Smooth muscle cell of the coronary artery (primary cell): ENCODE measurements around the gene FOXP2. TPM values are rescaled to one million over a fixed set of nuclear protein-coding genes. Genes with fewer than 3 reads are reported as not detected.

Experiments
- total RNA-seq: library from RNA; depleted of rRNA; stranded (reverse); fragments of >200 nt; gene quantifications from 2 replicates; pipeline ENCODE4 v1.2.3, GENCODE V29; 2014; ENCODE audit warnings: low replicate concordance

Gene FOXP2
- 0.08 and 5.6 TPM in 2 replicates for total RNA-seq

DNA sequence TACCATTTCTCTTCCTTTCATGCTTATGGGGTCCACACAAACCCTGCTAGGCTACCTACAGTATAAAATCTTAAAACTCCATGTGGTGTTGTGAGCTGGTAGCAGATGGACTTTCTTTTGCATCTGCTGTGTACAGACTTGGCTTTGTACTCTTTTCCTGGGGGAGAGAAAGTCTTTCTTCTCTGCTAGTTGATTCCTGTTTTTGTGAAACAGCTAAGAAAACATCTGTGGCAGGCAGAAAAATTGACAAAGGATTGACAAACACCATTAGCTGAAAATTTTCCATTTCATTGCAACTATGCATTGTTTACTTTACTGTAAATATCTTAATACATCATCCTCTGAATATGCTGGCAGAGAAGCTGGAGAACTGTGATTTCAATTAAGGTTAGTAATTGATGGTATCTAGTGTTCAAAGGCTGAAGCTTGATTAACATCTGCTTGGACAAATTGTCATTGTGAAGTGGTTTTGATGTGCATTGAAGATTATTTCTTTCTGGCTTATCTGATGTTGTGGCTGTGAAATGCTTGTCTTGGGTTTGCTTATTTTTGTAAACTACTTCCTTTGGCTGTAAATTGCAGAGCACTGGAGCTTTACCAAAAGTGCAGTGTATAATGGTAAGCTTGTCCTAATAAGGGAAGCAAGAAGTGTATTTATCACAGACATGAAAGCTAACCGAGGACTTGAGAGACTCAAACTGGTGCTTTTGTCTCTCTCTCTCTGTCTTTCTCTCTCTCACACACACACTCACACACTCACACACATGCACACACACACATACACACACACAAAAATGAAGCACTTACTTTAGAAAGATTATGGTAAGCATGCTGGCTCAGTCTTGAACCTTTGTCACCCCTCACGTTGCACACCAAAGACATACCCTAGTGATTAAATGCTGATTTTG, at the start of gene FOXP2:
FOXP2 (plus strand) TSS at position 660 of the 908 bp plus-strand sequence. CDS start 11,697 bp downstream, outside the sequence.

